ENCODE results near the gene ZMIZ1. TPM values are rescaled to one million over a fixed set of nuclear protein-coding genes. Genes with fewer than 3 reads are reported as not detected.
A peak's percentile ranks its signal among the peaks of the same experiment; 100 is the strongest.

Gene ZMIZ1
- total RNA-seq, 1 experiment from 2014 or later, result 28.4 TPM

DNA sequence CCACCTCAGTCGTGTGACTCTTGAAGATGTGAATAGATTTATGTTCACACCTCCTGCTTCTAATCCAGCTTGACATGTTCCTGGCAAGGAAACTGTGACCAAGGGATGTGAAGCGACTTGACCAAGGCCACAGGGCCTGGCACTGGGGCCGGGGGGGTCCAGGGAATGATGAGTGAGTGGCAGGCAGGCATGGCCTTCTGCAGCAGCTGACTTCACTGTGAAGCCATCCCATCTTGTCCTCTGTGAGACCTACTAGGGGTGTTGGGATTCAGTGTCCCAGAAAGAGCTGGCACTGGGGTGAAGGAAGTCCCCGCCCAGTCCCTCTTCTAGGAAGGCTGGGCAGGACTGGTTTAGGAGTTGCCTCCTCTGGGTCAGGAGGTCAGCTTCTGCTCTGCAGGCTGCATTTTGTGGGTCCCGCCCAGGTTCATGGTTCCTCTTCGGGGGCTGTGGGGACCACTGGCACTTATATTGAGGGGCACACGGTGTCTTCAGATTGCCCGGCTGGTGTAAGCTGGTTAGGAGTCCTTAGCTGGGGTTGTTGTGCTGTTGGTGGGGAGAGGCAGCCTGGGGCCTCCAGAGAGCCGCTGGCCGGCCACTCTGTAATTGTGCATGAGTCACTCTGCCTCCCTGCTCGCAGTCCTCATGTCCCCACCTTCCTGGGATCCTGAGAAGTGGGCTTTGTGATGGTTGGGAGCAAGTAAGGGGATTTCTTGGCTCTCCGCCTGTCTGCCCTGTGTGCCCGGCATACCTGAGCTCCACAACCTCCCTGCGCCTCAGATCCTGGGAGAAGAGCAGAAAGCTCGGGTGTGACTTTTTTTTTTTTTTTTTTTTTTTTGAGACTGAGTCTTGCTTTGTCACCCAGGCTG lies 11.0 kb downstream of the ZMIZ1 start:
- Histone ChIP-seq H3K9ac (ENCODE audit: low read length) (peak overlapping the region; percentile 42), H3K4me2 (ENCODE audit: low read length) (peak overlapping the region; percentile 74), H3K9me2 (ENCODE audit: insufficient read depth) (no peaks in the 10 kb centered on the region), H3K79me2 (ENCODE audit: insufficient read depth, low read length) (peaks cover 75% of the 10 kb centered on the region), H3K4me1 (ENCODE audit: control insufficient read depth in 1 of 2, insufficient read depth in 2 of 2, low read length in 2 of 2) (peaks cover 61 to 93% of the 10 kb centered on the region in 2 experiments), H4K20me1 (ENCODE audit: insufficient read depth) (no peaks in the 10 kb centered on the region), H3K27ac (ENCODE audit: low read depth, low read length) (peak overlapping the region; percentile 48), H3K36me3 (ENCODE audit: control insufficient read depth in 1 of 2, insufficient read depth in 2 of 2, low read length in 2 of 2) (no peaks in the 10 kb centered on the region), H2AFZ (ENCODE audit: low read depth, low read length, poor library complexity, severe bottlenecking) (no peak overlapping the region), H3K27me3 (ENCODE audit: insufficient read depth, low read length) (no peaks in the 10 kb centered on the region), H3K4me3 (replicated peaks in 1 of 2; ENCODE audit: low read depth in 1 of 2, low read length in 2 of 2) (peak overlapping the region; percentile 17 to 41), H3K9me3 (ENCODE audit: control insufficient read depth in 1 of 2, insufficient read depth in 1 of 2, low read depth in 1 of 2, low read length in 2 of 2) (no peaks in the 10 kb centered on the region)
- DNase-seq (ENCODE audit: low read depth, low spot score) (no peak), ATAC-seq (peak; percentile 75)
- RAD21 ChIA-PET (ENCODE audit: low non-redundant PET in 1 of 2, low total read pairs in 2 of 2, uncharacterized antibody in 2 of 2, unreplicated experiment in 2 of 2), result interaction anchor here in 1 of 2 experiments (0.8 kb wide), 1 partner anchor 21 kb away, joined by 3 read pairs; no protein-coding TSS in a partner anchor
- POLR2A ChIA-PET, result no interaction called here
- intact Hi-C loops (cut with micrococcal nuclease), result loop anchor here (5.0 kb wide), 1 partner anchor 108 kb away; no protein-coding TSS in a partner anchor
- TF ChIP-seq JUND (IDR thresholded peaks at IDR 0.05) (peak; percentile 55), POLR2AphosphoS5 (IDR thresholded peaks at IDR 0.05; ENCODE audit: low read depth, low read length) (peak; percentile 32; the same call in 1 of the 2 replicates), ELF1 (IDR thresholded peaks at IDR 0.05; ENCODE audit: borderline replicate concordance, low read depth) (no peak), FOSL1 (IDR thresholded peaks at IDR 0.05; ENCODE audit: low read depth) (peak; percentile 66; the same call in 1 of the 2 replicates)
- CTCF ChIA-PET, result interaction anchor here (1.3 kb wide), 1 partner anchor 115 kb away, joined by 3 read pairs; no protein-coding TSS in a partner anchor
- no TSS peak for BruUV-seq (replicated peaks)

DNA sequence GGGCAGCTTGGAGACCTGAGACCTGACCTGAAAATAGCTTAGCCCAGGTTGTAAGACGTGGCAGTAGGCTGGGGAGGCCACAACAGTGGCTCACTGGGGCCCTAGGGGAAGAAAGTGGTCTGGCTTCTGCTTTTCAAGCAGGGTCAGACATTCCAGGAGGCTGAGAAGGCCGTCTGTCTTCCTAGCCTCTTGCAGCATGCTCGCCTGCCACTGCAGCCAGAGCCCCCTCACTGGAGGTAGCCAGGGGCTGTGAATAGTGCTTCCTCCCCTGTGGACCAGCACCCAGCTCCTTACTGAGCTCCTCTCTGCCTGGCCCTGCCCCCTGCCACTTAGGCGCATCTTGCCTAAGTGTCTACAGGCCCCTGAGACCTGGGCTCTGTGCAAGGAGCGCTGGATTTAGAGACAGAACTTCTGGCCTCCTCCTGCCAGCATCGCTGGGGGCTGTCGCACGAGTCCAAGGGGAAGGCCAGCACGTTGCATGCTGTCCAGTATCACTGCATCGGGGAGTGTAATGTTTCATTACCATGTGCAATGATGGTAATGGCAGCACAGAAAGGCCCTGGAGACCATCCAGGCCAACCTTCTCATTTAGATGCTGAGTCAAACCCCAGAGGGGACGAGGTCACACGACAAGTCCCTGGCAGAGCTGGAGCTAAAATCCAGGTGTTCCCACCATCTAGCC lies 12.7 kb downstream of the ZMIZ1 start:
- RAD21 ChIA-PET (ENCODE audit: low non-redundant PET in 1 of 2, low total read pairs in 2 of 2, uncharacterized antibody in 2 of 2, unreplicated experiment in 2 of 2), result no interaction called here
- peaks cover 72% of the 10 kb centered on the region for H3K79me2 ChIP-seq (ENCODE audit: insufficient read depth, low read length)
- peaks cover 63 to 82% of the 10 kb centered on the region in 2 experiments for H3K4me1 ChIP-seq (ENCODE audit: control insufficient read depth in 1 of 2, insufficient read depth in 2 of 2, low read length in 2 of 2)
- POLR2A ChIA-PET, result no interaction called here
- intact Hi-C loops (cut with micrococcal nuclease), result loop anchor here (5.0 kb wide), 1 partner anchor 106 kb away; no protein-coding TSS in a partner anchor
- H3K9me2 ChIP-seq (ENCODE audit: insufficient read depth), result no peaks in the 10 kb centered on the region
- H3K4me2 ChIP-seq (ENCODE audit: low read length), result peak overlapping the region; percentile 74
- no peak overlapping the region; the same call in 1 of the 2 replicates for H3K27ac ChIP-seq (ENCODE audit: low read depth, low read length)
- CTCF ChIA-PET, result interaction anchor here (1.3 kb wide), 1 partner anchor 114 kb away, joined by 3 read pairs; no protein-coding TSS in a partner anchor
- H3K9me3 ChIP-seq (ENCODE audit: control insufficient read depth in 1 of 2, insufficient read depth in 1 of 2, low read depth in 1 of 2, low read length in 2 of 2), result no peaks in the 10 kb centered on the region
- H4K20me1 ChIP-seq (ENCODE audit: insufficient read depth), result no peaks in the 10 kb centered on the region
- no peak overlapping the region for H2AFZ ChIP-seq (ENCODE audit: low read depth, low read length, poor library complexity, severe bottlenecking)
- H3K36me3 ChIP-seq (ENCODE audit: control insufficient read depth in 1 of 2, insufficient read depth in 2 of 2, low read length in 2 of 2), result no peaks in the 10 kb centered on the region
- no peak overlapping the region for H3K4me3 ChIP-seq (replicated peaks in 1 of 2; ENCODE audit: low read depth in 1 of 2, low read length in 2 of 2)
- DNase-seq (ENCODE audit: low read depth, low spot score) (no peak), ATAC-seq (no peak; the same call in 1 of the 2 replicates)
- no peaks in the 10 kb centered on the region for H3K27me3 ChIP-seq (ENCODE audit: insufficient read depth, low read length)
- H3K9ac ChIP-seq (ENCODE audit: low read length), result peak overlapping the region; percentile 13; the same call in 1 of the 2 replicates
- no TSS peak for BruUV-seq (replicated peaks)
- TF ChIP-seq, protein P1, sequence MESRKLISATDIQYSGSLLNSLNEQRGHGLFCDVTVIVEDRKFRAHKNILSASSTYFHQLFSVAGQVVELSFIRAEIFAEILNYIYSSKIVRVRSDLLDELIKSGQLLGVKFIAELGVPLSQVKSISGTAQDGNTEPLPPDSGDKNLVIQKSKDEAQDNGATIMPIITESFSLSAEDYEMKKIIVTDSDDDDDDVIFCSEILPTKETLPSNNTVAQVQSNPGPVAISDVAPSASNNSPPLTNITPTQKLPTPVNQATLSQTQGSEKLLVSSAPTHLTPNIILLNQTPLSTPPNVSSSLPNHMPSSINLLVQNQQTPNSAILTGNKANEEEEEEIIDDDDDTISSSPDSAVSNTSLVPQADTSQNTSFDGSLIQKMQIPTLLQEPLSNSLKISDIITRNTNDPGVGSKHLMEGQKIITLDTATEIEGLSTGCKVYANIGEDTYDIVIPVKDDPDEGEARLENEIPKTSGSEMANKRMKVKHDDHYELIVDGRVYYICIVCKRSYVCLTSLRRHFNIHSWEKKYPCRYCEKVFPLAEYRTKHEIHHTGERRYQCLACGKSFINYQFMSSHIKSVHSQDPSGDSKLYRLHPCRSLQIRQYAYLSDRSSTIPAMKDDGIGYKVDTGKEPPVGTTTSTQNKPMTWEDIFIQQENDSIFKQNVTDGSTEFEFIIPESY (IDR thresholded peaks at IDR 0.05; ENCODE audit: extremely low read depth, insufficient replicate concordance, low read length), result no peak
- no peak for TF ChIP-seq CEBPB (IDR thresholded peaks at IDR 0.05; ENCODE audit: low read depth)
- TF ChIP-seq ZFX (IDR thresholded peaks at IDR 0.05), result no peak
- TF ChIP-seq YY1 (IDR thresholded peaks at IDR 0.05; ENCODE audit: extremely low read depth, insufficient replicate concordance, low read depth, low read length), result no peak
- no peak for TF ChIP-seq ELF1 (IDR thresholded peaks at IDR 0.05; ENCODE audit: borderline replicate concordance, low read depth)
- no peak for TF ChIP-seq POLR2AphosphoS5 (IDR thresholded peaks at IDR 0.05; ENCODE audit: low read depth, low read length)
- TF ChIP-seq EZH2 (IDR thresholded peaks at IDR 0.05), result no peak
- TF ChIP-seq SRF (IDR thresholded peaks at IDR 0.05; ENCODE audit: low read depth), result no peak
- no peak for TF ChIP-seq TCF7L2 (IDR thresholded peaks at IDR 0.05; ENCODE audit: borderline replicate concordance, extremely low read depth, insufficient read depth, insufficient read length)
- TF ChIP-seq EGR1 (IDR thresholded peaks at IDR 0.05; ENCODE audit: low read depth), result no peak
- no peak for TF ChIP-seq RAD21 (IDR thresholded peaks at IDR 0.05; ENCODE audit: low read depth)
- TF ChIP-seq FOSL1 (IDR thresholded peaks at IDR 0.05; ENCODE audit: low read depth), result no peak
- TF ChIP-seq, protein P2, sequence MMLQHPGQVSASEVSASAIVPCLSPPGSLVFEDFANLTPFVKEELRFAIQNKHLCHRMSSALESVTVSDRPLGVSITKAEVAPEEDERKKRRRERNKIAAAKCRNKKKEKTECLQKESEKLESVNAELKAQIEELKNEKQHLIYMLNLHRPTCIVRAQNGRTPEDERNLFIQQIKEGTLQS (IDR thresholded peaks at IDR 0.05), result no peak
- TF ChIP-seq SP1 (IDR thresholded peaks at IDR 0.05; ENCODE audit: low read depth), result no peak
- TF ChIP-seq, protein P3, sequence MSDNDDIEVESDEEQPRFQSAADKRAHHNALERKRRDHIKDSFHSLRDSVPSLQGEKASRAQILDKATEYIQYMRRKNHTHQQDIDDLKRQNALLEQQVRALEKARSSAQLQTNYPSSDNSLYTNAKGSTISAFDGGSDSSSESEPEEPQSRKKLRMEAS (IDR thresholded peaks at IDR 0.05), result no peak
